Activated naive CD8-positive, alpha-beta T cell treated with anti-CD3 and anti-CD28 coated beads, Interleukin-2, amount 10 ng/mL, durations not matched to agents 7 days and 5 days (primary cell): ENCODE results near the gene EVI2A. TPM values are rescaled to one million over a fixed set of nuclear protein-coding genes. Genes with fewer than 3 reads are reported as not detected.

Source experiments
- ATAC-seq: fragments of 150-1000 bp; cut with Tn5 transposase; one replicate; pipeline ENCODE4 v1.10.0; 2021; ENCODE audit warnings: low read depth, moderate library complexity
- POLR2A ChIA-PET: fragments of 350-600 bp; sonication (Branson Sonifier 250); formaldehyde crosslinking; loops from one replicate; lab custom pipeline; 2021; ENCODE audit warnings: antibody characterized with exemption; lab: Charles Lee
- DNase-seq: peaks from one replicate; pipeline ENCODE4 v3.0.0; 2021
- H3K27ac Mint-ChIP-seq: one replicate; pipeline ENCODE4 v1.8.0; 2022; ENCODE audit warnings: mild to moderate bottlenecking, mixed read lengths
- H3K27me3 Mint-ChIP-seq: one replicate; pipeline ENCODE4 v1.8.0; 2022; ENCODE audit warnings: mild to moderate bottlenecking, moderate library complexity, mixed read lengths
- H3K36me3 Mint-ChIP-seq: one replicate; pipeline ENCODE4 v1.8.0; 2021; ENCODE audit warnings: mild to moderate bottlenecking, mixed read lengths
- H3K4me1 Mint-ChIP-seq: one replicate; pipeline ENCODE4 v1.8.0; 2021; ENCODE audit warnings: mixed read lengths
- H3K4me3 Mint-ChIP-seq: one replicate; pipeline ENCODE4 v1.8.0; 2022; ENCODE audit warnings: mild to moderate bottlenecking, moderate library complexity, mixed read lengths
- H3K9me3 Mint-ChIP-seq: one replicate; pipeline ENCODE4 v1.8.0; 2021; ENCODE audit warnings: mixed read lengths
- total RNA-seq, 2 experiments: library from RNA; stranded (reverse); gene quantifications; one replicate each; pipeline ENCODE4 v1.2.3, GENCODE V29; 2021

EVI2A gene
- total RNA-seq, 2 experiments from 2014 or later, result 74.9 to 78.3 TPM

DNA sequence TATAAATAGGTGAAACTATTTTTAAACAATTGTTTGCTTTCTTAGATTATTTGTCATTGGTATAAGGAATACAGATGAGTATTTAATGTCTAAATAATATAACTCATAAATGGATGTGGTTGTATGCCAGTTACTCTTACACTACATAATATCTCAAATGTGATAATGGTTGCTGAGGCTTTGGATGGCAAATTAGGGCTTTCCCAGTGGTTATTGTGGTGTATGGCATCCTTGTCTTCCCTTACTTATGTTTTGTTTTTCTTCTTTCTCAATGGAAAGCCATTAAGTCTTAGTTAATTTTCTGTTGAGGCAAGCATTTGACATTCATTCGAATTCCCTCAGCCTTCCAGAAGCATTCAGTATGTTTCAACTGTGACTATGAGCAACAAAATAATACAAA is 34.8 kb downstream of the EVI2A start:
- peaks cover 1% of the 10 kb centered on the region for H3K9me3 Mint-ChIP-seq
- POLR2A ChIA-PET, result no interaction called here

DNA sequence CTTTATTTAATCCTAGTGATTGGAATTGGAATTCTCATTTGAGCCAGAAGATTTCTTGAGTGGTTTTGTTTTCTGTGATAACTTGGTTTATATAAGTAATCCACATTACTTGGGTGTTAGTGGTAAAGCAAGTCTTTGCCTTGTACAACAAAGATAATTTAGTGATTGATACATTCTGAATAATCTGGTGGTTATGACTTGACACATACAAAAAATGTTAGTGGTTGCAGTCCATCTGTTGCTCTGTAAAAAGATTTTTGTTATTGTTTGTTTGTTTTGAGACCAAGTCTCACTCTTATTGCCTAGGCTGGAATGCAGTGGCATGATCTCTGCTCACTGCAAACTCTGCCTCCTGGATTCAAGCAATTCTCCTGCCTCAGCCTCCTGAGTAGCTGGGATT is 37.6 kb downstream of the EVI2A start:
- H3K36me3 Mint-ChIP-seq, result peaks cover 23% of the 10 kb centered on the region
- H3K27me3 Mint-ChIP-seq, result no peaks in the 10 kb centered on the region
- POLR2A ChIA-PET, result no interaction called here
- ATAC-seq, result no peak
- no peaks in the 10 kb centered on the region for H3K4me1 Mint-ChIP-seq
- DNase-seq, result no peak
- H3K9me3 Mint-ChIP-seq, result peaks cover 1% of the 10 kb centered on the region
- H3K4me3 Mint-ChIP-seq, result no peak overlapping the region
- no peak overlapping the region for H3K27ac Mint-ChIP-seq

More for the DNA sequence above, 34.8 kb downstream of the EVI2A start:
- H3K27ac Mint-ChIP-seq, result no peak overlapping the region
- no peak overlapping the region for H3K4me3 Mint-ChIP-seq
- no peaks in the 10 kb centered on the region for H3K27me3 Mint-ChIP-seq
- ATAC-seq (no peak), DNase-seq (no peak)
- peaks cover 7% of the 10 kb centered on the region for H3K4me1 Mint-ChIP-seq
- H3K36me3 Mint-ChIP-seq, result peaks cover 24% of the 10 kb centered on the region

- POLR2A ChIA-PET, result interaction anchor here (0.6 kb wide), 1 partner anchor 29 kb away, joined by 3 read pairs; no protein-coding TSS in a partner anchor
- H3K36me3 Mint-ChIP-seq, result peaks cover 12% of the 10 kb centered on the region
- no peak overlapping the region for H3K27ac Mint-ChIP-seq
- ATAC-seq (no peak), DNase-seq (no peak)
- H3K27me3 Mint-ChIP-seq, result no peaks in the 10 kb centered on the region
- H3K9me3 Mint-ChIP-seq, result no peaks in the 10 kb centered on the region
- H3K4me3 Mint-ChIP-seq, result no peak overlapping the region
- no peaks in the 10 kb centered on the region for H3K4me1 Mint-ChIP-seq
These were observed 40.4 kb downstream of the EVI2A start for GRCh38 chr17:31281061-31281460.

GRCh38 chr17:31279401-31279800 is 42.0 kb downstream of the EVI2A start:
- Mint-ChIP-seq H3K4me3 (no peak overlapping the region), H3K27me3 (no peaks in the 10 kb centered on the region), H3K4me1 (no peaks in the 10 kb centered on the region), H3K27ac (no peak overlapping the region), H3K9me3 (no peaks in the 10 kb centered on the region), H3K36me3 (peaks cover 16% of the 10 kb centered on the region)
- DNase-seq (no peak), ATAC-seq (no peak)
- POLR2A ChIA-PET, result interaction anchor here (0.6 kb wide), 1 partner anchor 121 kb away, joined by 4 read pairs; no protein-coding TSS in a partner anchor

GRCh38 chr17:31275116-31275515 is 46.3 kb downstream of the EVI2A start:
- no peaks in the 10 kb centered on the region for H3K4me1 Mint-ChIP-seq
- no peaks in the 10 kb centered on the region for H3K27me3 Mint-ChIP-seq
- no peaks in the 10 kb centered on the region for H3K9me3 Mint-ChIP-seq
- POLR2A ChIA-PET, result no interaction called here
- H3K27ac Mint-ChIP-seq, result no peak overlapping the region
- ATAC-seq (no peak), DNase-seq (no peak)
- H3K4me3 Mint-ChIP-seq, result no peak overlapping the region
- peaks cover 15% of the 10 kb centered on the region for H3K36me3 Mint-ChIP-seq

GRCh38 chr17:31274252-31274651 is 47.2 kb downstream of the EVI2A start:
- POLR2A ChIA-PET, result no interaction called here
- DNase-seq (no peak), ATAC-seq (no peak)
- Mint-ChIP-seq H3K4me1 (no peaks in the 10 kb centered on the region), H3K4me3 (no peak overlapping the region), H3K9me3 (no peaks in the 10 kb centered on the region), H3K27me3 (no peaks in the 10 kb centered on the region), H3K27ac (no peak overlapping the region), H3K36me3 (peaks cover 17% of the 10 kb centered on the region)

DNA sequence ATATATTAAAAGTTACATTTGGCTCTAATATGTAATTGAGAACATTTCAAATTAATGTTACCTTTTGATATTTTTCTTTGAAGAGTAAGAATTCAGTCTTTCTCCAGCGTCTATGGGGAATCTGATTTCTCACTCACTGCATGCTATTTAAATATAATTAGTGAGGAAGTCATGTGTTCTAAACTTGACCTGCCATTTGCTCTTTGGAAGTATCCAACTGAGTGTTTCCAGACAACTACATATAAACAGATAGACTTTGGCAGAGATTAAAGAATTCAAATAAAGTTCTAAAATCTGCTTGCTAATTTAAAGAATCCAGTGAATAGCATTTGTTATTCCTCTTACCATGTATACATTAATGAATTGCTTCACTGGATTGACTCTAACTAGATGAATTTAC is 47.9 kb downstream of the EVI2A start:
- Mint-ChIP-seq H3K36me3 (peaks cover 20% of the 10 kb centered on the region), H3K27me3 (no peaks in the 10 kb centered on the region), H3K9me3 (no peaks in the 10 kb centered on the region), H3K4me3 (no peak overlapping the region), H3K27ac (no peak overlapping the region), H3K4me1 (no peaks in the 10 kb centered on the region)
- ATAC-seq (no peak), DNase-seq (no peak)
- POLR2A ChIA-PET, result no interaction called here

DNA sequence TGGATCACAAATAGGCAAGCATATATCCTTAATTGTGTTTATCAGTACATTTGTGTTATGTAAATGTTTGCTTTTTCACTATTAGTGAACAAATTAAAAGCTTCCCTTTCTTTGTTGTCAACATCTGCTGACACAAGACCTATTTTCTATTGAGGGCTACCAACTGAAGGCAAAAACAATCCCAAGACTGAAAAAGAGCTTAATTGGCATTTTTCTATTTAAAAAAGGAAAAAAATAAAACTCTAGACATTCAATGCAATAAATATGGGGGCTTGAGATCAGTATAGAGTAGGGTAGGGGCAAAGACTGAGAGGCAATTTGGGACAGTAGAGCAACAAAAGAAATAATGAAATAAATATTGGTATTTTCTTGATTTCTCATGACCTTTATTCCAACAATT is 48.6 kb downstream of the EVI2A start:
- Mint-ChIP-seq H3K27ac (no peak overlapping the region), H3K4me1 (no peaks in the 10 kb centered on the region), H3K4me3 (no peak overlapping the region), H3K27me3 (no peaks in the 10 kb centered on the region), H3K36me3 (peaks cover 22% of the 10 kb centered on the region), H3K9me3 (no peaks in the 10 kb centered on the region)
- DNase-seq, result no peak
- POLR2A ChIA-PET, result no interaction called here
- ATAC-seq, result no peak

DNA sequence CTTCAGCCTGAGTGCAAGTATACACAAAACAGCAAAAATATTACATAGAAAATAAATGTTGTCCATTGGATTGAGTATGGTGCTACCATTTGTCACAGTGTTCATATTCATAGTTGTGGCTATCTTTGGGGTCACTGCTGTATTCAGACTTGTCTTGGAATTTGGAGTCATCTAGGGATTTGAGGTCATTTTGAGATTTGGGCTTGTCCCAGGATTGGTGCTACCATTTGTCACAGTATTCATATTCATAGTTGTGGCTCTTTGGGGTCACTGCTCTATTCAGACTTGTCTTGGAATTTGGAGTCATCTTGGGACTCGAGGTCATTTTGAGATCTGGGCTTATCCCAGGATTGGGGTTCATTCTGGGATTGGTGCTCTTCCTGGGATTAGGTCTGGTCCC is 49.2 kb downstream of the EVI2A start:
- Mint-ChIP-seq H3K27ac (no peak overlapping the region), H3K4me3 (no peak overlapping the region), H3K4me1 (no peaks in the 10 kb centered on the region), H3K36me3 (peaks cover 22% of the 10 kb centered on the region), H3K9me3 (no peaks in the 10 kb centered on the region), H3K27me3 (no peaks in the 10 kb centered on the region)
- DNase-seq, result no peak
- POLR2A ChIA-PET, result no interaction called here
- ATAC-seq, result no peak

- H3K9me3 Mint-ChIP-seq, result no peaks in the 10 kb centered on the region
- POLR2A ChIA-PET, result no interaction called here
- H3K27me3 Mint-ChIP-seq, result no peaks in the 10 kb centered on the region
- peak overlapping the region; percentile 20 for H3K27ac Mint-ChIP-seq
- H3K36me3 Mint-ChIP-seq, result peaks cover 22% of the 10 kb centered on the region
- H3K4me1 Mint-ChIP-seq, result peaks cover 1% of the 10 kb centered on the region
- ATAC-seq (no peak), DNase-seq (no peak)
- H3K4me3 Mint-ChIP-seq, result no peak overlapping the region
These were observed 51.8 kb downstream of the EVI2A start for GRCh38 chr17:31269578-31269983.

DNA sequence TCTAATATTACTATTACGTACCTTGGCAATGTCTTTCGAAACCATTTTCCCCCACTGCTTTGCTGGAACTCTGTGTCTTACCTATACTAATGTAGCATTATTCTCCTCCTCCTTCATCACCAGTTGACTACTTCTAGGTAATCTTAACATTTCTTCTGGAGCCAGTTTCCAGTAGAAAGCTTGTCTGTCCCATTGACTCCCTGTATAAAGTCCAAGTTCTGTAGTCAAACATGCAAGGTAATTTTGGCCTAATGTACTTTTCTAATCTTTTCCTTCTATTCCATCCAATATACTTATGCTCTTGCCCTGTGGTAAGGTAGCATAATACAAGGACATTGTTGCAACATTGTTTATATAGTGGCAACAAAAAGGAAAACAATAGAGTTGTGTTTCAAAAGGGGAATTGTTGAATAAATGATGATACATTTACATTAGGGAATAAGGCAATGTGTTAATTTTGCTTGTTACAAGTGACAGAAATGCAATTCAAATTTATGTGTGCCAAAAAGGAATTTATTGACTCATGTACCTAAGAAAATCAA is 52.3 kb downstream of the EVI2A start:
- Mint-ChIP-seq H3K4me3 (no peak overlapping the region), H3K4me1 (peaks cover 1% of the 10 kb centered on the region), H3K9me3 (no peaks in the 10 kb centered on the region), H3K27me3 (no peaks in the 10 kb centered on the region), H3K36me3 (peaks cover 25% of the 10 kb centered on the region), H3K27ac (no peak overlapping the region)
- POLR2A ChIA-PET, result no interaction called here
- ATAC-seq (no peak), DNase-seq (no peak)

Other genes starting within 250 kb of the EVI2A start
- gene NF1, start 226.6 kb downstream of the EVI2A start, total RNA-seq, result 10 to 100 TPM; 34.4 to 36.0 TPM
- under 1 TPM; 0.62 to 0.78 TPM for gene OMG, start 24.4 kb downstream of the EVI2A start, total RNA-seq
- gene EVI2B, start 7.6 kb downstream of the EVI2A start, total RNA-seq, result 100 to 1,000 TPM in 1 of 2 experiments, 10 to 100 TPM in 1; 88.5 to 100 TPM
- 10 to 100 TPM; 38.5 to 42.0 TPM for gene RAB11FIP4, start 70.1 kb upstream of the EVI2A start, total RNA-seq